Naive thymus-derived CD4-positive, alpha-beta T cell (primary cell): ENCODE measurements around the gene ZGLP1. TPM values are rescaled to one million over a fixed set of nuclear protein-coding genes. Genes with fewer than 3 reads are reported as not detected.
A peak's percentile ranks its signal among the peaks of the same experiment; 100 is the strongest.

ENCODE experiments used
- ATAC-seq: fragments of 150-1000 bp; cut with Tn5 transposase; 2 replicates; pipeline ENCODE4 v1.10.0; 2021; ENCODE audit warnings: mild to moderate bottlenecking, moderate library complexity
- CTCF ChIA-PET: fragments of 350-600 bp; sonication (Branson Sonifier 250); formaldehyde crosslinking; loops from one replicate; lab custom pipeline; 2021; ENCODE audit warnings: antibody characterized with exemption; lab: Charles Lee
- POLR2A ChIA-PET: fragments of 350-600 bp; sonication (Branson Sonifier 250); formaldehyde crosslinking; loops from one replicate; lab custom pipeline; 2021; ENCODE audit warnings: antibody characterized with exemption, inconsistent platforms; lab: Charles Lee
- DNase-seq, 9 donors: peaks; one replicate each; pipeline versions ENCODE4 v3.0.0 to v3.0.0-alpha.2; 2020 to 2022; ENCODE audit warnings: mixed read lengths in 1 of 9
- H3K27ac ChIP-seq: one replicate; pipeline ENCODE4 v1.7.0; 2013; ENCODE audit warnings: mild to moderate bottlenecking, low read depth, low read length, moderate library complexity
- H3K27me3 ChIP-seq, 2 donors: one replicate each; pipeline ENCODE4 v1.7.0; 2013; ENCODE audit warnings: low read length in 2 of 2, mild to moderate bottlenecking in 2 of 2, moderate library complexity in 2 of 2; ENCODE audit not compliant: control insufficient read depth in 2 of 2, insufficient read depth in 2 of 2
- H3K36me3 ChIP-seq, 3 experiments: 1 replicate in 2 of 3; 2 replicates in 1 of 3; pipeline ENCODE4 v1.7.0; 2013; ENCODE audit warnings: low read length in 3 of 3, mild to moderate bottlenecking in 3 of 3, moderate library complexity in 1 of 3; ENCODE audit not compliant: insufficient read depth in 3 of 3, control insufficient read depth in 2 of 3
- H3K4me1 ChIP-seq, 2 donors: one replicate each; pipeline ENCODE4 v1.7.0; 2013; ENCODE audit warnings: low read length in 2 of 2, mild to moderate bottlenecking in 2 of 2, moderate library complexity in 1 of 2; ENCODE audit not compliant: control insufficient read depth in 2 of 2, insufficient read depth in 2 of 2
- H3K4me3 ChIP-seq: 2 replicates; pipeline ENCODE4 v1.7.0; 2013; ENCODE audit warnings: mild to moderate bottlenecking, low read length
- H3K9me3 ChIP-seq, 3 experiments: 1 replicate in 2 of 3; 2 replicates in 1 of 3; pipeline ENCODE4 v1.7.0; 2013; ENCODE audit warnings: low read length in 3 of 3; ENCODE audit not compliant: control insufficient read depth in 2 of 3
- H3K27ac Mint-ChIP-seq, 9 donors: one replicate each; pipeline ENCODE4 v1.8.0; 2020 to 2022; ENCODE audit warnings: mixed read lengths in 9 of 9, mild to moderate bottlenecking in 8 of 9, moderate library complexity in 5 of 9, inconsistent platforms in 2 of 9
- H3K27me3 Mint-ChIP-seq, 5 donors: one replicate each; pipeline ENCODE4 v1.8.0; 2021 to 2022; ENCODE audit warnings: mixed read lengths in 5 of 5, mild to moderate bottlenecking in 1 of 5
- H3K36me3 Mint-ChIP-seq, 5 donors: one replicate each; pipeline ENCODE4 v1.8.0; 2020 to 2022; ENCODE audit warnings: mixed read lengths in 5 of 5, mild to moderate bottlenecking in 3 of 5, inconsistent platforms in 1 of 5
- H3K4me1 Mint-ChIP-seq, 7 donors: one replicate each; pipeline ENCODE4 v1.8.0; 2020 to 2022; ENCODE audit warnings: mixed read lengths in 7 of 7, mild to moderate bottlenecking in 3 of 7, inconsistent platforms in 1 of 7
- H3K4me3 Mint-ChIP-seq, 10 donors: one replicate each; pipeline ENCODE4 v1.8.0; 2020 to 2022; ENCODE audit warnings: mild to moderate bottlenecking in 10 of 10, mixed read lengths in 10 of 10, moderate library complexity in 6 of 10, inconsistent platforms in 2 of 10
- H3K9me3 Mint-ChIP-seq, 11 donors: one replicate each; pipeline ENCODE4 v1.8.0; 2020 to 2022; ENCODE audit warnings: mixed read lengths in 11 of 11, mild to moderate bottlenecking in 4 of 11, inconsistent platforms in 1 of 11, moderate library complexity in 1 of 11
- intact Hi-C, 2 donors: fragments of 100-400 bp; cut with micrococcal nuclease; formaldehyde crosslinking; loops; one replicate each; pipeline ENCODE4 v1.15.1; 2023
- polyA plus RNA-seq, 2 donors: library from polyadenylated mRNA; unstranded; fragments of 300-500 nt; fragmentation: Illumina TruSeq; gene quantifications; one replicate each; pipeline ENCODE4 v1.2.3, GENCODE V29; 2021
- total RNA-seq, 6 experiments: library from RNA in 5 of 6; stranded (reverse) in 5 of 6; gene quantifications; 1 replicate in 5 of 6; 2 replicates in 1 of 6; pipeline ENCODE4 v1.2.3 and lab custom pipeline; 2021 to 2026

Gene ZGLP1
- total and polyA plus RNA-seq, 7 experiments from 2014 or later, result 0.22 to 11.4 (median 5.7) TPM; not detected in 1

DNA sequence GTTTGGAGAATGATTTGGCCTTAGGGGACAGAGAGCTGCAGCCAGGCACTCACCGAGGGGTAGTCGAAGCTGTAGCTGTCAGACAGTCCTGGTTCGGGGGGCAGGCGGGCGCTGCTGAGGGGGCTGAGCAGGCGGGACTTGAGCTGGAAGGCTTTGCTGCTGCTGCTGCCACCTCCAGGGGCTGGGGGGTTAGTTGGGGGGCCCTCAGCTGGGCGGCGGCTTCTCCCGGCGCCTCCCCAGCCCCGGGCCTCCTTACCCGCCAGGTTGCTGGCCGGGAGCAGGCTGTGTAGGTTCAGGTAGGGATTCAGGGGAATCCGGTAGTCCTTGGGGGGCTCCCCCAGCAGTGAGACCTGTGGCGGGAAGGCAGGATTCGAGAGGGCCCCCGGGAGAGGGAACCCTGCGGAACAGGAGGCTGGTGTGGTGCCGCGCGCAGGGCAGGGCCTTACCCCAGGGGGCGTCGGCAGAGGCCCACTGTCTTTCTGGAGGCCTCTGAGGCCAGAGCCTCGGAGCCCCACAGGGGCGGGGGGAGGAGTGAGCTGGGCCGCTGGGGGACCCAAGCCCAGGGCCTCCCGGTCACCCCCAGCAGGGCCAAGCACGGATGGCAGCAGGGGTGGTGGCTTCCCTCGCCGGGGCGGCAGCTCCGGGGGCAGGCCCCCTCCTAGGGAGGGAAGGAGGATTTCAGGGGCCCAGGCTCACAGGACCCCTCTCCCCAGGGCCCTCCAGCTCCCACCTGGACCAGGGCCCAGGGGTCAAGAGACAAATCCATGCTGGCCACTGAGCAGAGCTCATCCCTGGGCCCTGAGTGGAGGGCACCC is 11.2 kb upstream of the ZGLP1 start:
- H3K27me3 Mint-ChIP-seq, result no peaks in the 10 kb centered on the region
- no peak for DNase-seq
- H3K9me3 ChIP-seq, result no peaks in the 10 kb centered on the region
- H3K27me3 ChIP-seq, result no peaks in the 10 kb centered on the region
- H3K4me3 Mint-ChIP-seq, result no peak overlapping the region
- H3K4me1 ChIP-seq, result peaks cover 0 to 5% of the 10 kb centered on the region in 2 donors
- peaks cover 5 to 14% (median 10%) of the 10 kb centered on the region in 5 donors for H3K36me3 Mint-ChIP-seq
- no peak overlapping the region for H3K4me3 ChIP-seq
- no peak overlapping the region for H3K27ac ChIP-seq
- H3K36me3 ChIP-seq, result peaks cover 7 to 93% (median 11%) of the 10 kb centered on the region in 3 experiments
- CTCF ChIA-PET, result interaction anchor here (0.7 kb wide), 1 partner anchor 153 kb away, joined by 3 read pairs; no protein-coding TSS in a partner anchor
- intact Hi-C loops, result no loop called here
- peaks cover 3 to 10% (median 5%) of the 10 kb centered on the region in 7 donors for H3K4me1 Mint-ChIP-seq
- POLR2A ChIA-PET, result interaction anchor here (0.8 kb wide), 1 partner anchor 13 kb away, joined by 3 read pairs; no protein-coding TSS in a partner anchor
- H3K9me3 Mint-ChIP-seq, result no peaks in the 10 kb centered on the region
- no peak overlapping the region for H3K27ac Mint-ChIP-seq
- ATAC-seq, result no peak

DNA sequence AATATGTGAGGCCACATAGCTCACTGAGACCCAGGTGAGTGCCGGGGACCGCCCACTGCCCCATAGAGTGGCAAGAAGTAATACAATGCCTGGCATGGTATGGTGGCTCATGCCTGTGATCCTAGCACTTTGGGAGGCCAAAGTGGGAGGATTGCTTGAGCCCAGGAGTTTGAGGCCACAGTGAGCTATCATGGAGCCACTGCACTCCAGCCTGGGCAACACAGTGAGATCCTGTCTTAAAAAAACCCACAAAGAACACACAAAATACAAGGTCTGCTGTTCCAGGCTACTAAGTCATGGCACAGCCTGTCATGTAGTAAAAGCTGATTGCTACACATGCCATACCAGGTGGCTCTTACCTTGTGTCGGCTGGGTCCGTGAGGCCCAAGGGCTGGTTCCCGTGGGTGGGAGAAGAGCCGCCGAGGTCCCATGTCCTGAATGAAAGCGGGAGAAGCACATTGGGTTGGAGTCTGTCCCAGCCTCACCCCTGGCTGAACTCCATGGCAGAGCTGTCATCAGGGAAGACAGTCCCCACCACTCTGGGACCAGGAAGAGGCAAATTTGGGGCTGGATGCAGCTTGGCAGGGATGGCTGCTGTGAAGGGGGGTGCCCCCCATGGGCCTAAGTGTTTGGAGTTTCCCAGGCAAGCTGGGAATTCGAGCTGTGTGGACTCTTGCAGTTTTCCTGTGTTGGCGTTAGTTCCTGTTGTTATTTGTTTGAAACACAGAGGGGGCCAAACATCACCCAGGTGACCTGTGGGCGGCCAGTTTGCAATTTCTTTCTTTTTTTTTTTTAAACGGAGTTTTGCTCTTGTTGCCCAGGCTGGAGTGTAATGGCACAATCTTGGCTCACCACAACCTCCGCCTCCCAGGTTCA is 9.4 kb upstream of the ZGLP1 start:
- intact Hi-C loops, result no loop called here
- H3K27ac Mint-ChIP-seq, result peak overlapping the region in 2 of 9 donors; percentile 14 to 41
- ChIA-PET POLR2A (interaction anchor here (0.6 kb wide), 2 partner anchors 16 to 307 kb away, joined by 3 to 7 read pairs; no protein-coding TSS in a partner anchor), CTCF (interaction anchor here (0.8 kb wide), 1 partner anchor 10 kb away, joined by 3 read pairs; no protein-coding TSS in a partner anchor)
- H3K27me3 Mint-ChIP-seq, result no peaks in the 10 kb centered on the region
- DNase-seq (no peak), ATAC-seq (no peak)
- Histone ChIP-seq H3K27me3 (no peaks in the 10 kb centered on the region), H3K9me3 (no peaks in the 10 kb centered on the region), H3K36me3 (peaks cover 3 to 81% (median 7%) of the 10 kb centered on the region in 3 experiments), H3K4me1 (peaks cover 6 to 13% of the 10 kb centered on the region in 2 donors), H3K4me3 (no peak overlapping the region), H3K27ac (no peak overlapping the region)
- H3K9me3 Mint-ChIP-seq, result peaks cover 0 to 3% (median 0%) of the 10 kb centered on the region in 11 donors
- no peak overlapping the region for H3K4me3 Mint-ChIP-seq
- peaks cover 5 to 14% (median 11%) of the 10 kb centered on the region in 5 donors for H3K36me3 Mint-ChIP-seq
- peaks cover 13 to 27% (median 16%) of the 10 kb centered on the region in 7 donors for H3K4me1 Mint-ChIP-seq

DNA sequence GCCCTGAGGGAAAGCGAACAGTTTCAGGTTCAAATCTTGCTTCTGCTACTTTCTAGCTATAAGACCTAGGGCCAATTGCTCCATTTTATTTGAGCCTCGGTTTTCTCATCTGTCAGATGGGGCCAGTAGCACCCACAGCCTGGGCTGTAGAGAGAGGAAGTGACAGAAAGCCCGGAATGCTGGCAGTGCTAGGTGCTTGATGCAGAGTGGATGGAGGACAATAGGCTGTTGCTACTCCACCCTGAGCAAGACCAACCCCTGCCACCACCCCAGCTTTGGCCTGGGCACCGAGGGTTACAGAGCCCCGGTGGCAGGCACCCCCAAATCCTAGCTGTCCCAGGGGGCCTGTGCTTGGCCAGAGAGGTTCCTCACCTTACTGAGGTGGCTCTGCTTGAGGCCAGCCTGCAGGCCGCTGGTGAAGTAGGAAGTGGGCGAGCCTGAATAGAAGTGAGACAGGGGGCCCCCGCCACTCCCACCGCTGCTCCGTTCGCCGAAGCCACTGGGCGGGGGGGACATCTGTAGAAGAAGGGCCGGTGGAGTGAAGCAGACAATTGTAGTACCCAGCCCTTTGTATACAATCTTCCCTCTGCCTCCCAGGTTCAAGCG is 8.3 kb upstream of the ZGLP1 start:
- Histone ChIP-seq H3K27me3 (no peaks in the 10 kb centered on the region), H3K9me3 (no peaks in the 10 kb centered on the region), H3K4me1 (peaks cover 6 to 13% of the 10 kb centered on the region in 2 donors), H3K36me3 (peaks cover 3 to 70% (median 7%) of the 10 kb centered on the region in 3 experiments), H3K4me3 (no peak overlapping the region), H3K27ac (no peak overlapping the region)
- H3K4me3 Mint-ChIP-seq, result no peak overlapping the region
- H3K4me1 Mint-ChIP-seq, result peaks cover 13 to 27% (median 16%) of the 10 kb centered on the region in 7 donors
- peaks cover 5 to 16% (median 13%) of the 10 kb centered on the region in 5 donors for H3K36me3 Mint-ChIP-seq
- POLR2A ChIA-PET, result interaction anchor here (0.6 kb wide), 1 partner anchor 308 kb away, joined by 7 read pairs; no protein-coding TSS in a partner anchor
- DNase-seq, result no peak
- CTCF ChIA-PET, result interaction anchor here (0.8 kb wide), 1 partner anchor 11 kb away, joined by 3 read pairs; no protein-coding TSS in a partner anchor
- H3K9me3 Mint-ChIP-seq, result peaks cover 0 to 3% (median 0%) of the 10 kb centered on the region in 11 donors
- H3K27ac Mint-ChIP-seq, result peak overlapping the region in 2 of 9 donors; percentile 25 to 33
- H3K27me3 Mint-ChIP-seq, result no peaks in the 10 kb centered on the region
- intact Hi-C loops, result loop anchor here (2.0 kb wide), 2 partner anchors 15 to 63 kb away; partner anchors contain the start of genes RAVER1 (in 1 of the 2) and TYK2 (in 1 of the 2)
- no peak for ATAC-seq

DNA sequence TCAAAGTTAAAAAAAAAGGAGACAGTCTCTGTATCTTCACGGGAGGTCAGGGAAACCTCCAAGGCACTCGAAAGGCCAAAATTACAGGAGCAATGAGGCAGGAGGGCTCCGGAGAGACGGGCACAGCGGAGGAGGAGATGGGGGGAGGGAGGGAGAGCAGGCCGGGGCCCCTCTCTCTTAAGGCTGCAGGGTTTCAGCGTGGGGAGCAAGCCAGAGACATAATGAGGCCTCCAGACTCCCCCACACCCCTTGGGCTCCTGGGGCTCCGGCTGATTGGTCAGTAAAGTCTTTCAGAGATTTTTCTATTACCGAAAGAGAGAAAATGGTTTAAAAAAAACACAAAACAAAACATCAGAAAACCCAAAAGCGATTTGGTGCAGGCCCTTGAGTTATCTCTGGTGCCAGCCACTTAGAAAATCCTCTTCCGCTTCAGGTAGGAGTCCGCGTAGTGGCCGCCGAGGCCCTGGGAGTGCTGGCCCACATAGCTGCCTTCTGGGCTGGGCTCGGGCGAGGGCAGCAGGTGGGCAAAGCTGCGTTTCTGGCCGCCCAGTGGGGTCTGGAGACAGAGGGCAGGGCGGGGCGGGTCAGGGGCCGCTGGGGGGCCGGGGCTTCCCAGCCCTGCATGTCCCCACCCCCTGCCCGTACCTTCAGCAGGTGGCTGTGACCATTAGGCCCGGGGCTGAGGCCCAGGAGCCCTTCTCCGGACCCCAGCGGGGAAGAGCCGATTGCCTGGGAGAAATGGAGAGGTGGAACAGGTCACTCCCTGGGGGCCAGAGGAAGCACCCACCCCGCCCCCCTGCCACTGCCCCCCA is 7.6 kb upstream of the ZGLP1 start:
- H3K9me3 Mint-ChIP-seq, result peaks cover 0 to 3% (median 0%) of the 10 kb centered on the region in 11 donors
- H3K27me3 ChIP-seq, result no peaks in the 10 kb centered on the region
- no peak for DNase-seq
- peaks cover 5 to 16% (median 13%) of the 10 kb centered on the region in 5 donors for H3K36me3 Mint-ChIP-seq
- no peaks in the 10 kb centered on the region for H3K9me3 ChIP-seq
- no peaks in the 10 kb centered on the region for H3K27me3 Mint-ChIP-seq
- peak overlapping the region in 4 of 10 donors; percentile 4 to 53 (median 12) for H3K4me3 Mint-ChIP-seq
- ATAC-seq, result no peak
- intact Hi-C loops, result loop anchor here (2.0 kb wide), 2 partner anchors 16 to 64 kb away; partner anchors contain the start of genes RAVER1 (in 1 of the 2) and TYK2 (in 1 of the 2)
- peaks cover 6 to 13% of the 10 kb centered on the region in 2 donors for H3K4me1 ChIP-seq
- ChIA-PET CTCF (interaction anchor here (1.2 kb wide), 1 partner anchor 28 kb away, joined by 3 read pairs; the partner anchor contains the start of gene ICAM5), POLR2A (interaction anchor here (1.2 kb wide), 1 partner anchor 19 kb away, joined by 6 read pairs; no protein-coding TSS in a partner anchor)
- no peak overlapping the region for H3K4me3 ChIP-seq
- H3K36me3 ChIP-seq, result peaks cover 3 to 63% (median 7%) of the 10 kb centered on the region in 3 experiments
- H3K4me1 Mint-ChIP-seq, result peaks cover 13 to 27% (median 16%) of the 10 kb centered on the region in 7 donors
- peak overlapping the region in 2 of 9 donors; percentile 25 to 30 for H3K27ac Mint-ChIP-seq
- no peak overlapping the region for H3K27ac ChIP-seq

DNA sequence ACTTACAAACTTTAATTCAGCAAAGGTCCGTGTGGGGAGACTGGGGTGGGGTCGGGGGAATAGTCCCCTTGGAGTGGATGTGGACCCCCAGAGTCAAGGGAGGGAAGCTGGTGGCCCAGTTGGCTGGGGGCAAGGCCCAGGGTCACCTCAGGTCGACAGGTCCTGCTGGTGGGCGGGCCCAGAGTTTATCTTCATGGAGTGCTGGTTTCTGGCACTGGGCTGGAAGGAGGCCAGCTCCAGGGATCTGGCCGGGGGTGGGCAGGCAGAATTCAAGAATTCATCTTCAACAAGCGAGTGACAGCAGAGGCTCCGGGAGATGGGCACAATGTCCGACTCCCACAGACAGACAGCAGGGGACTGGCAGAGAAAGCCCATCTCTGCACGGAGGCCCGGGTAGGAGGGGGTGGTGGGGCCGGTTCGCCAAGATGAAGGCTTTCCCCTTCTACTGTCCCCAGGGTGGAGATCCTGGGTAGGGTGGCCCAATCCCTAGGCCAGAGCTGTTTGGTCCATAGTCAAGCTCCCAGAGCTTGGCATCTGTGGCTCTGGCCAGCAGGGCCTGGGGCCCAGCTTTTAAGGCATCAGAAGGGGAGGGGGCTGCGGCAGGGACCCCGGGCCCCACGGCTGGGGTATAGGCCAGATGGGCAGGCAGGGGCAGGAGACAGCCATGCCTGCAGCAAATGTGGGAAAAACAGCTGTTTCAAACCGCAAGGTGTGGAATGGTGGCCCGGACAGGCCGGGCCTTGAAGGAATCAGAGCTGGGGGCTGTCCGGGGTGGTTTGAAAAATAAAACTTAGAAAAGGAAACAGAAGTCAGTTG is 6.8 kb upstream of the ZGLP1 start:
- intact Hi-C loops, result loop anchor here (2.0 kb wide), 2 partner anchors 16 to 64 kb away; partner anchors contain the start of genes RAVER1 (in 1 of the 2) and TYK2 (in 1 of the 2)
- ATAC-seq (no peak), DNase-seq (no peak)
- H3K27me3 ChIP-seq, result no peaks in the 10 kb centered on the region
- H3K4me3 Mint-ChIP-seq, result peak overlapping the region; percentile 66 to 94 (median 90)
- no peaks in the 10 kb centered on the region for H3K27me3 Mint-ChIP-seq
- H3K9me3 ChIP-seq, result no peaks in the 10 kb centered on the region
- peaks cover 3 to 55% (median 7%) of the 10 kb centered on the region in 3 experiments for H3K36me3 ChIP-seq
- peaks cover 13 to 23% (median 16%) of the 10 kb centered on the region in 7 donors for H3K4me1 Mint-ChIP-seq
- ChIA-PET CTCF (interaction anchor here (1.2 kb wide), 1 partner anchor 27 kb away, joined by 3 read pairs; the partner anchor contains the start of gene ICAM5), POLR2A (interaction anchor here (0.8 to 1.4 kb wide), 3 partner anchors 20 to 64 kb away, joined by 3 to 6 read pairs (median 5); partner anchors contain the start of genes ICAM1 and TYK2)
- peaks cover 0 to 11% (median 8%) of the 10 kb centered on the region in 5 donors for H3K36me3 Mint-ChIP-seq
- peak overlapping the region; percentile 70 for H3K27ac ChIP-seq
- peak overlapping the region; percentile 86 for H3K4me3 ChIP-seq
- H3K4me1 ChIP-seq, result peaks cover 6 to 13% of the 10 kb centered on the region in 2 donors
- H3K27ac Mint-ChIP-seq, result peak overlapping the region; percentile 35 to 95 (median 81)
- peaks cover 0 to 3% (median 0%) of the 10 kb centered on the region in 11 donors for H3K9me3 Mint-ChIP-seq
